ENCODE data around the gene CMYA5.

DNA sequence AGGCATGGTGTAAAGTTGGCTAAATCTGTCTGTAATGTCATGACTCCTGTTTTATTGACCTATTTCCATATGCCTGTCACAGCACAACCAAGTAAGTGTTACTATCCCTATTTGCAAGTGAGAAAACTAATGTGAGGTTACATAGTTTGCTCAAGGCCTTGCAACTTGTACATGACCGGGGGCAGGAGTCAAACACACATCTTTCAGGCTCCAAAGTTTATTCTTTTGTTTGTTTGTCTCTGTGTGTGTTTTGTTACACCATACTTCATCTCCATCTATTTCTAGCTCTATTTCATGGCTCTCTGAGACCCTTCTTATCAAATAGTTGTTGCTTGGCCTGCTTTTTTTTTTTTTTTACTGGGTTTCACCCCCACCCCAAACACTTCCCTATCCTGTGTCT is 70.2 kb downstream of the CMYA5 start:
- no peak for TF ChIP-seq POLR2A (IDR thresholded peaks at IDR 0.05; ENCODE audit: low read length)
- TF ChIP-seq GATA1 (IDR thresholded peaks at IDR 0.05; ENCODE audit: low read depth, low read length), result no peak

All from erythroblast (primary cell).